ENCODE measurements around the gene RIMS1.

Gene RIMS1

GRCh38 chr6:72267470-72267869 is 381.1 kb downstream of the RIMS1 start:
- no peak for DNase-seq (ENCODE audit: low read depth)
- TF ChIP-seq, protein P1, sequence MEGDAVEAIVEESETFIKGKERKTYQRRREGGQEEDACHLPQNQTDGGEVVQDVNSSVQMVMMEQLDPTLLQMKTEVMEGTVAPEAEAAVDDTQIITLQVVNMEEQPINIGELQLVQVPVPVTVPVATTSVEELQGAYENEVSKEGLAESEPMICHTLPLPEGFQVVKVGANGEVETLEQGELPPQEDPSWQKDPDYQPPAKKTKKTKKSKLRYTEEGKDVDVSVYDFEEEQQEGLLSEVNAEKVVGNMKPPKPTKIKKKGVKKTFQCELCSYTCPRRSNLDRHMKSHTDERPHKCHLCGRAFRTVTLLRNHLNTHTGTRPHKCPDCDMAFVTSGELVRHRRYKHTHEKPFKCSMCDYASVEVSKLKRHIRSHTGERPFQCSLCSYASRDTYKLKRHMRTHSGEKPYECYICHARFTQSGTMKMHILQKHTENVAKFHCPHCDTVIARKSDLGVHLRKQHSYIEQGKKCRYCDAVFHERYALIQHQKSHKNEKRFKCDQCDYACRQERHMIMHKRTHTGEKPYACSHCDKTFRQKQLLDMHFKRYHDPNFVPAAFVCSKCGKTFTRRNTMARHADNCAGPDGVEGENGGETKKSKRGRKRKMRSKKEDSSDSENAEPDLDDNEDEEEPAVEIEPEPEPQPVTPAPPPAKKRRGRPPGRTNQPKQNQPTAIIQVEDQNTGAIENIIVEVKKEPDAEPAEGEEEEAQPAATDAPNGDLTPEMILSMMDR (IDR thresholded peaks at IDR 0.05; ENCODE audit: low read depth, low read length, missing control alignments), result no peak
- no peak overlapping the region for H3K4me3 ChIP-seq (ENCODE audit: low read depth, low read length)

DNA sequence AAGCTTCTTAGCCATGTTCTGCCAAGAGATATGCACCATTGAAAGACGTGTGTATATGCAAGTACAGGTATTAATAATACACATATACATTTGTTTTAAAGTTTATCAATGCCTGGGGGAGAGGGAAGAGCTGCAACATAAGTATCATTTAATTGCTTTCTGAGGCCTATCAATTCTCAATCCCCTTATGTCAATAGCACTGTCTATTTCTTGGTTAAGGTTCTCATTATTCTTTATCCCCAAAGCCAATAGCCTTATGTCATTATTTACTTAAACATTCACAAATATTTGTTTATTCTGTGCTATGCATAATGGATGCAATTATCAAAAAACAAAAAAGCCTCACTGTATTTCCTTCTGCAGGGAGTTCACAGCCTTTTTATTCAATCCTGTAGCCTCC is 385.2 kb downstream of the RIMS1 start:
- no peak overlapping the region for H3K4me3 ChIP-seq (ENCODE audit: low read depth, low read length)
- TF ChIP-seq, protein P1 (IDR thresholded peaks at IDR 0.05; ENCODE audit: low read depth, low read length, missing control alignments), result no peak
- DNase-seq (ENCODE audit: low read depth), result no peak

- DNase-seq (ENCODE audit: low read depth), result no peak
- TF ChIP-seq, protein P1 (IDR thresholded peaks at IDR 0.05; ENCODE audit: low read depth, low read length, missing control alignments), result no peak
These were observed 386.6 kb downstream of the RIMS1 start for GRCh38 chr6:72272958-72273357.

DNA sequence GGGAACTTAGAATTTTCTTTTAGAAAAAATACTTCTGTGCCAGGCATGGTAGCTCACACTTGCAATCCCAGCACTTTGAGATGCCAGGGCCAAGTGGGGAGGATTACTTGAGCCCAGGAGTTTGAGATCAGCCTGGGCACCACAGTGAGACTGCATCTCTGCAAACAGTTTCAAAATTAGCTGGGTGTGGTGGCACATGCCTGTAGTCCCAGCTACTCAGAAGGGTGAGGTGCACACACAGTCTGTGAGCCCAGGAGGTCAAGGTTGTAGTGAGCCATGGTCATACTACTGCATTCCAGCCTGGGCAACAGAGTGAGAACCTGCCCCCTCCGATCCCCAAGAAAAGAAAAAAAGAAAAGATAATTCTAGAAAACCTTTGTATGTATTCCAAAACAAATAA is 389.5 kb downstream of the RIMS1 start:
- no peak overlapping the region for H3K4me3 ChIP-seq (ENCODE audit: low read depth, low read length)
- TF ChIP-seq, protein P1 (IDR thresholded peaks at IDR 0.05; ENCODE audit: low read depth, low read length, missing control alignments), result no peak
- no peak for DNase-seq (ENCODE audit: low read depth)

More at GRCh38 chr6:72272958-72273357, 386.6 kb downstream of the RIMS1 start:
- H3K4me3 ChIP-seq (ENCODE audit: low read depth, low read length), result no peak overlapping the region

GRCh38 chr6:72282201-72282600 is 395.9 kb downstream of the RIMS1 start:
- TF ChIP-seq, protein P1 (IDR thresholded peaks at IDR 0.05; ENCODE audit: low read depth, low read length, missing control alignments), result no peak
- DNase-seq (ENCODE audit: low read depth), result no peak
- no peak overlapping the region for H3K4me3 ChIP-seq (ENCODE audit: low read depth, low read length)

DNA sequence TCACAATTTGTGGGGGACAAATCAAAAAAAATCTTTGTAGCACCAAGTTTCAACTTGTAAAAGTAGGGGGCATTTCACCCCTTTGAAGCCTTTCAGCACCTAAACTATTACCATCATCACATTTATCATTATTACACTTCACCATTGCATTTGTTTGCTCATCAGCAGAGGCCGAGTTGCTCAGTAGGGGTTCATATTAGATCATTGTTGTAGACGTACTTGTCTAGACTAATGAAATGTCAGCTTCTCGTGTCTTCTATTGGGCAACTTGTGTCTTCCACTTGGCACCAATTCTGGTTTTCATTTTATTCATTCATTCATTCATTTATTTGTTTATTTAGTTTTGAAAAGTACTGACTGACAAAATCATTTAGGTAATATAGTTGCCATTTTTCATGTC is 397.2 kb downstream of the RIMS1 start:
- TF ChIP-seq, protein P1 (IDR thresholded peaks at IDR 0.05; ENCODE audit: low read depth, low read length, missing control alignments), result no peak
- no peak for DNase-seq (ENCODE audit: low read depth)
- no peak overlapping the region for H3K4me3 ChIP-seq (ENCODE audit: low read depth, low read length)

DNA sequence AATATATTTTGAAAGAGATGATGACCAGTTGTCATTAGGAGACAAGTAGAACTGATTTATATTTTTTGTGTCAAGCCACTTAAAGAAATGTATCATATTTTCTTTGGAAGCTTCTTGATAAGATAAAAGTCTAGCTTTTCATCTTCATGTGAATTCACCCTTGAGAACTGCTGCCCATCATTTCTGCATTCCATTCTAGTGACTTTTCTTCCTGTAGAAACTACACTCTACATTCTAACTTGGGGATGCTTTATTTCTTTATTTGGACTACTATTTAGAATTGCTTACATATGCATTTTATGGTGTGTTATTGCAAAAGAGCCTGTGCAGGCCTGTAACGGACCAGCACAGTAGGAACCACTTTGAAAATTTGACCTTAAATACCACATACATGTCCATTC is 400.6 kb downstream of the RIMS1 start:
- no peak for DNase-seq (ENCODE audit: low read depth)
- TF ChIP-seq, protein P1 (IDR thresholded peaks at IDR 0.05; ENCODE audit: low read depth, low read length, missing control alignments), result no peak
- no peak overlapping the region for H3K4me3 ChIP-seq (ENCODE audit: low read depth, low read length)
